SK-N-SH (cell line): Measurements from ENCODE around the gene SLC25A25.
"Not testable (repeated sequence)": the region's sequence is repeated elsewhere in the genome, so short reads cannot be mapped to it uniquely, and the experiment has no call there.

Experiments used
- FOXJ3 ChIP-seq: sonication (generic); formaldehyde crosslinking; IDR thresholded peaks from 2 replicates; pipeline ENCODE4 v1.5.1; 2020; ENCODE audit warnings: mild to moderate bottlenecking, missing genetic modification reagents
- TF ChIP-seq, protein P1 (sequence below): fragments of 200-600 bp; sonication (generic); IDR thresholded peaks from 2 replicates; pipeline ENCODE4 v1.6.1; 2017; ENCODE audit warnings: antibody characterized with exemption, mild to moderate bottlenecking, moderate library complexity

DNA sequence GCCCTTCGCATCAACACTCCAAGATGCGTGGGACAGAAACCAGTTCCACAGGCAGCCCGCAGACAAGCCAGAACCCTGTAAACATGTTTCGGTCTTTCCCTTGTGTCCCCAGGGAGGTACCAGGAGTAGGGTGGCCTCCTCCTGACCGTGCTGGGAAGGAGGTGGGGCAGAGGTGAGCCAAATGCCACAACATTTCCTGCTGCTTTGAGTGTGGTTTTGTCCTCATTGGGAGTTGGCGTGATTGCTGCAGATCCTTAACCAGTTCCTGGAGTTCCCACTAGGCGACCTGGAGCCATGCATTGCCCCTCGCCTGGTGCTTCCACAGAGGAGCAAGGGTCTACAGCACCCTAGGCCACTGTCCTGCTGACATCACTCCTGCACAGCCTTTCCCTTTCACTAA lies 67.5 kb downstream of the SLC25A25 start:
- TF ChIP-seq, protein P1, sequence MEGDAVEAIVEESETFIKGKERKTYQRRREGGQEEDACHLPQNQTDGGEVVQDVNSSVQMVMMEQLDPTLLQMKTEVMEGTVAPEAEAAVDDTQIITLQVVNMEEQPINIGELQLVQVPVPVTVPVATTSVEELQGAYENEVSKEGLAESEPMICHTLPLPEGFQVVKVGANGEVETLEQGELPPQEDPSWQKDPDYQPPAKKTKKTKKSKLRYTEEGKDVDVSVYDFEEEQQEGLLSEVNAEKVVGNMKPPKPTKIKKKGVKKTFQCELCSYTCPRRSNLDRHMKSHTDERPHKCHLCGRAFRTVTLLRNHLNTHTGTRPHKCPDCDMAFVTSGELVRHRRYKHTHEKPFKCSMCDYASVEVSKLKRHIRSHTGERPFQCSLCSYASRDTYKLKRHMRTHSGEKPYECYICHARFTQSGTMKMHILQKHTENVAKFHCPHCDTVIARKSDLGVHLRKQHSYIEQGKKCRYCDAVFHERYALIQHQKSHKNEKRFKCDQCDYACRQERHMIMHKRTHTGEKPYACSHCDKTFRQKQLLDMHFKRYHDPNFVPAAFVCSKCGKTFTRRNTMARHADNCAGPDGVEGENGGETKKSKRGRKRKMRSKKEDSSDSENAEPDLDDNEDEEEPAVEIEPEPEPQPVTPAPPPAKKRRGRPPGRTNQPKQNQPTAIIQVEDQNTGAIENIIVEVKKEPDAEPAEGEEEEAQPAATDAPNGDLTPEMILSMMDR: not testable (repeated sequence)
- not testable (repeated sequence) for TF ChIP-seq FOXJ3
